A549 treated with GW870086 at 1 μM for 4 hours (cell line): ENCODE data around the gene LCE2D. TPM values are rescaled to one million over a fixed set of nuclear protein-coding genes. Genes with fewer than 3 reads are reported as not detected.

ENCODE experiments used
- total RNA-seq: library from RNA; stranded (reverse); fragments of 200-300 nt; extraction: Qiagen RNA extraction; gene quantifications from 5 replicates; pipeline ENCODE4 v1.2.3, GENCODE V29; 2022; ENCODE audit warnings: low read depth

LCE2D gene, protein sequence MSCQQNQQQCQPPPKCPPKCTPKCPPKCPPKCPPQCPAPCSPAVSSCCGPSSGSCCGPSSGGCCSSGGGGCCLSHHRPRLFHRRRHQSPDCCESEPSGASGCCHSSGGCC
- not detected in 5 replicates for total RNA-seq

DNA sequence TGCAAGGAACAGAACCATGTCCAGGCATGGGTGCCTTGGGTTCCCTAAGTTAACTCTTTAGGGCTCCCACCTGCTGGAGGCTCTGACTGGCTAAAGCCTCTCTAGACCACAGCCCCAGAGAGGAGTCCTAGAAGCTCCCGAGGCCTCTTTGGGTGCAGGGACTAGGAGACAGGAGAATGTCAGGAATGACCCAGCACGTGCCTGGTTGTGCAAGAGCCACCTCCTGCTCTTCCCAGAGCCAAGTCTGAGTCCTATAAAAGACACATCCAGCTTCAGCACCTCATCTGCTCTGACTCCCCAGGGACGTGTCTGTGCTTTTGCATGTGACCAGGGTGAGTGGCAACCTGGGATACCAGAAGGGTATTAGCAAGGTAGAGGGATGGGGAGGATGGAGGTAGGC lies at the start of gene LCE2D:
Gene LCE2D, plus strand, starts transcription at position 283 of the 400 bp plus-strand sequence. CDS start 726 bp downstream, outside the sequence.

DNA sequence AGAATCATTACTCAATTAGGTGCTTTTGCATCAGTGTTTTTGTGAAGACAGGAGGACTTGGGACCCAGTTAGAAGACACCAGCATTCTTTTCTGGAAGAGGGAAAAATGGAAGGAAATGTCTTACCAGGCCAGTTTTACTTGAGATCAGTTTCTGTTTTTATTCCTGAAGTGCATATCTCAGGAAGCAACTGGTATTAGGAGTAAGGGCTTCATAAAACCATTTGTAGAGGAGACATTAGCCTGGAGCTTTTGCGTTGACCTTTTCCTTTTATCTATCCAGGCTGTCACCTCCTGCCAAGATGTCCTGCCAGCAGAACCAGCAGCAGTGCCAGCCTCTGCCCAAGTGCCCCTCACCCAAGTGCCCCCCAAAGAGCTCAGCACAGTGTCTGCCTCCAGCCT lies 49.7 kb upstream of the LCE2D start, which contains the start of gene LCE3B:
Gene LCE3B, plus strand, starts transcription at position 301 of the 400 bp plus-strand sequence. Its CDS starts 0 bp downstream, at position 301.

DNA sequence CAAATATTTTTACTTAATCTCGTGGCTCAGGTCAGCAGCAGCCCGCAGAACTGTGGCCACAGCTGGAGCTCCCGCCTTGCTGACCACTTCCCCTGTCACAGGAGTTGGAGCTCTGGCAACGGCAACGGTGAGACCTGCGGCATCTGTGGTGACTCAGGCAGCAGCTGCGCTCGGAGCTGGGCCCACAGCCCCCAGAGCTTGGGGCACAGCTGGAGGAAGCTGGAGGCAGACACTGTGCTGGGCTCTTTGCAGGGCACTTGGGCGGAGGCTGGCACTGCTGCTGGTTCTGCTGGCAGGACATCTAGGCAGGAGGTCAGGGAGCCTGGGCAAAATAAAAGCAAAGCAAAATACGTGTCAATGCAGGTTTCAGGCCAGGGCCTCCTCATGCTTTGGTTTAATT lies 40.4 kb upstream of the LCE2D start, which contains the start of gene LCE3A:
Gene LCE3A, minus strand, starts transcription at position 301 of the 400 bp plus-strand sequence. Its CDS starts 0 bp downstream, at position 301.

DNA sequence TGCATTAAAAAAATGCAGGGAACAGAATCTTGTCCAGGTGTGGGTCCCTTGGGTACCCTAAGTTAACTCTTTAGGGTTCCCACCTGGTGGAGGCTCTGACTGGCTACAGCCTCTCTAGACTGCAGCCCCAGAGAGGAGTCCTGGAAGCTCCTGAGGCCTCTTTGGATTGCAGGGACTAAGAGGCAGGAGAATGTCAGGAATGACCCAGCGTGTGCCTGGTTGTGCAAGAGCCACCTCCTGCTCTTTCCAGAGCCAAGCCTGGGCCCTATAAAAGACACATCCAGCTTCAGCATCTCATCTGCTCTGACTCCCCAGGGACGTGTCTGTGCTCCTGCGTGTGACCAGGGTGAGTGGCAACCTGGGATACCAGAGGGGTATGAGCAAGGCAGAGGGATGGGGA lies 11.8 kb downstream of the LCE2D start, which contains the start of gene LCE2C:
Gene LCE2C, plus strand, starts transcription at position 297 of the 400 bp plus-strand sequence. CDS start 737 bp downstream, outside the sequence.

DNA sequence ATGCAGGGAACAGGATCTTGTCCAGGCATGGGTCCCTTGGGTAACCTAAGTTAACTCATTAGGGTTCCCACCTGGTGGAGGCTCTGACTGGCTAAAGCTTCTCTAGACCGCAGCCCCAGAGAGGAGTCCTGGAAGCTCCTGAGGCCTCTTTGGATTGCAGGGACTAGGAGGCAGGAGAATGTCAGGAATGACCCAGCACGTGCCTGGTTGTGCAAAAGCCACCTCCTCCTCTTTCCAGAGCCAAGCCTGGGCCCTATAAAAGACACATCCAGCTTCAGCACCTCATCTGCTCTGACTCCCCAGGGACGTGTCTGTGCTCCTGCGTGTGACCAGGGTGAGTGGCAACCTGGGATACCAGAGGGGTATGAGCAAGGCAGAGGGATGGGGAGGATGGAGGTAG lies 22.6 kb downstream of the LCE2D start, which contains the start of gene LCE2B:
Gene LCE2B, plus strand, starts transcription at position 301 of the 400 bp plus-strand sequence. CDS start 721 bp downstream, outside the sequence.

DNA sequence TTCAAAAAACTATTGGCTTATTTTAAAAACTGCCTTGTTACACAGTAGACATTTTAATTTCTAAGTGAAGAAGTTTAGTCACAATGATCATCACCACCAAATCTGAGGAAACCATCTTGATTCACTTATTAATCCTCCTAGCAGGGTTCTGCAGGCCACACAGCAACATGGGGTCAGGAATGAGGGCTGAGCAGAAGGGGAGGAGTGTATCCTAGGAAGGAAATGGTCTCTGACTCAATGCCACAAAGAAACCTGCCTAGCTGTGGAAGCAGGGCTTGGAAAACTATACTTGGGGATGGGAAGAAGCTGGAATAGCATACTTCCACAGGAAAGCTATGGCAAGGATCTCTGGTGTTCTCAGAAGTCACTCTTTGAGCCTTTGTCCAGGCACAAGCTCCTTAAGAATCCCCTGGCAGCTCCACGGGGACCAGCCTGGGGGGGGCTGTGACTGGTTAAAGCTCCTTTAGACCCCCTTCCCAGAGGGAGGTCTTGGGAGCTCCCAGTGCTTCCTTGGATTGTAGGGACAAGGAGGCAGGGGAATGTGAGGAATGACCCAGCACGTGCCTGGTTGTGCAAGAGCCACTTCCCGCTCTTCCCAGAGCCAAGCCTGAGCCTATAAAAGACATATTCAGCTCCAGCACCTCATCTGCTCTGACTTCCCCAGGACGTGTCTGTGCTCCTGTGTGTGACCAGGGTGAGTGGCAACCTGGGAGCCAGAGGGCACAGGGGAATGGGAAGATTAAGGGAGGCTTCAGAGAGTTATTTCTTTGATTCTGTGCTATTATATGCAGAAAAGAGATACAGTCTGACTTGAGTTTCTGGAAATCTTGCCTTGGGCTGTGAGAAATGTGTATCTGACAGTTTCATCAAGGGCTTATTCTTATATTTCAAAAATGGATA lies 34.8 kb downstream of the LCE2D start, which contains the start of gene LCE2A:
Gene LCE2A, plus strand, starts transcription at position 645 of the 900 bp plus-strand sequence. CDS start 557 bp downstream, outside the sequence.

DNA sequence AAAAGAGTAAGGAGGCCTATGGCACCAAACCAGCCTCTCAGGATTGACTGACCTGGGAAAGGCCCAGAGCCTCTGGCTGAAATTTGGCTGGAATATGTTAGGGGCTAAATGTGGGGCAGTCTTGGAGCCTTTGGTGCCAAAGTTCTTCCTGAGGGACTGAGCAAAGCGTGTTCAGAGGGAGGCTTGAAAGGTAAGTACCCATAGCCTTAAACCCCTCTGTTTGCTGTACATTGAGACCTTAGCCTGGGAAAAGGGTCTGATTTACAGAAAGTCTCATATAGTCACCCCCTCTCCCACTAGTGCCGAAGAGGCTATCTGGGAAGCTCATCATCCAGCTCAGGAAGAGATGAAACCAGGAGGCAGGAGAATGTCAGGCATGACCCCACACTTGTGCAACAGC lies 44.7 kb downstream of the LCE2D start, which contains the start of gene LCE4A:
Gene LCE4A, plus strand, starts transcription at position 301 of the 400 bp plus-strand sequence. CDS start 916 bp downstream, outside the sequence.

Other genes starting within 250 kb of the LCE2D start
- gene CRNN, start 249.1 kb upstream of the LCE2D start, total RNA-seq, result not detected in 5 replicates
- gene LCE5A, start 152.6 kb upstream of the LCE2D start, total RNA-seq, result not detected in 5 replicates
- gene CRCT1, start 148.9 kb upstream of the LCE2D start, total RNA-seq, result 0.40 to 1.1 TPM (median 0.73 TPM) in 4 of 5 replicates, not detected in the other
- gene LCE3E, start 96.6 kb upstream of the LCE2D start, total RNA-seq, result 0.51 TPM in 1 of 5 replicates, not detected in the others
- 1.6 to 2.7 TPM (median 2.4 TPM) in 5 replicates for gene LCE3D, start 82.9 kb upstream of the LCE2D start, total RNA-seq
- not detected in 5 replicates for gene LCE3C, start 63.1 kb upstream of the LCE2D start, total RNA-seq
- gene LCE3B, start 49.6 kb upstream of the LCE2D start, total RNA-seq, result not detected in 5 replicates
- not detected in 5 replicates for gene LCE3A, start 40.3 kb upstream of the LCE2D start, total RNA-seq
- gene LCE2C, start 11.9 kb downstream of the LCE2D start, total RNA-seq, result not detected in 5 replicates
- not detected in 5 replicates for gene LCE2B, start 22.7 kb downstream of the LCE2D start, total RNA-seq
- not detected in 5 replicates for gene LCE2A, start 35.0 kb downstream of the LCE2D start, total RNA-seq
- not detected in 5 replicates for gene LCE4A, start 44.8 kb downstream of the LCE2D start, total RNA-seq
- 0.07 TPM in 1 of 5 replicates, not detected in the others for gene KPRP, start 94.6 kb downstream of the LCE2D start, total RNA-seq
- gene LCE1F, start 111.8 kb downstream of the LCE2D start, total RNA-seq, result not detected in 5 replicates
- 0.10 to 0.21 TPM in 2 of 5 replicates, not detected in the others for gene LCE1E, start 122.9 kb downstream of the LCE2D start, total RNA-seq
- gene LCE1D, start 133.3 kb downstream of the LCE2D start, total RNA-seq, result not detected in 5 replicates
- gene LCE1C, start 143.3 kb downstream of the LCE2D start, total RNA-seq, result not detected in 5 replicates
- gene LCE1B, start 148.6 kb downstream of the LCE2D start, total RNA-seq, result not detected in 5 replicates
- not detected in 5 replicates for gene LCE1A, start 164.1 kb downstream of the LCE2D start, total RNA-seq
- gene LCE6A, start 179.5 kb downstream of the LCE2D start, total RNA-seq, result not detected in 5 replicates
- not detected in 5 replicates for gene LCE7A, start 196.6 kb downstream of the LCE2D start, total RNA-seq
- gene SMCP, start 214.9 kb downstream of the LCE2D start, total RNA-seq, result not detected in 5 replicates
- 0.10 to 0.15 TPM (median 0.10 TPM) in 3 of 5 replicates, not detected in the others for gene IVL, start 245.2 kb downstream of the LCE2D start, total RNA-seq